ENCODE results near the gene ZNF479. TPM values are rescaled to one million over a fixed set of nuclear protein-coding genes. Genes with fewer than 3 reads are reported as not detected.
"Not testable (repeated sequence)": the region's sequence is repeated elsewhere in the genome, so short reads cannot be mapped to it uniquely, and the experiment has no call there.

The ZNF479 gene
- total RNA-seq, 2 donors from 2014 or later: 1.3 TPM; not detected in 1

- no peaks in the 10 kb centered on the region for H3K27me3 ChIP-seq (replicated peaks; ENCODE audit: insufficient read depth)
- no peak for DNase-seq (ENCODE audit: low spot score)
- intact Hi-C loops (cut with DNase I): no loop called here
- no peak overlapping the region for H3K27ac ChIP-seq
- TF ChIP-seq POLR2AphosphoS5 (IDR thresholded peaks at IDR 0.05): no peak
- no peak for TF ChIP-seq CTCF (IDR thresholded peaks at IDR 0.05)
- no peak for TF ChIP-seq POLR2A (IDR thresholded peaks at IDR 0.05)
- H3K9me3 ChIP-seq: no peaks in the 10 kb centered on the region
- 84% methylated on average over 21 of the region's 21 CpGs for WGBS
- no peak overlapping the region for H3K4me3 ChIP-seq
- no peaks in the 10 kb centered on the region for H3K36me3 ChIP-seq
- H3K4me1 ChIP-seq (replicated peaks): no peaks in the 10 kb centered on the region
Observed at GRCh38 chr7:57177856-57178767, 45.9 kb upstream of the ZNF479 start.

GRCh38 chr7:57176928-57177635 is 44.8 kb upstream of the ZNF479 start:
- no peaks in the 10 kb centered on the region for H3K4me1 ChIP-seq (replicated peaks)
- H3K27me3 ChIP-seq (replicated peaks; ENCODE audit: insufficient read depth): no peaks in the 10 kb centered on the region
- H3K9me3 ChIP-seq: no peaks in the 10 kb centered on the region
- DNase-seq (ENCODE audit: low spot score): no peak
- TF ChIP-seq POLR2AphosphoS5 (IDR thresholded peaks at IDR 0.05) (no peak), POLR2A (IDR thresholded peaks at IDR 0.05) (no peak), CTCF (IDR thresholded peaks at IDR 0.05) (no peak)
- WGBS: 87% methylated on average over 14 of the region's 14 CpGs
- no peaks in the 10 kb centered on the region for H3K36me3 ChIP-seq
- no peak overlapping the region for H3K27ac ChIP-seq
- no peak overlapping the region for H3K4me3 ChIP-seq
- intact Hi-C loops (cut with DNase I): no loop called here

GRCh38 chr7:57165285-57165899 is 33.2 kb upstream of the ZNF479 start:
- 81% methylated on average over 7 of the region's 7 CpGs for WGBS
- no peak for TF ChIP-seq CTCF (IDR thresholded peaks at IDR 0.05)
- no peak for TF ChIP-seq POLR2A (IDR thresholded peaks at IDR 0.05)
- no peak for TF ChIP-seq POLR2AphosphoS5 (IDR thresholded peaks at IDR 0.05)
- H3K27me3 ChIP-seq (replicated peaks; ENCODE audit: insufficient read depth): no peaks in the 10 kb centered on the region
- H3K36me3 ChIP-seq: no peaks in the 10 kb centered on the region
- no peak overlapping the region for H3K4me3 ChIP-seq
- DNase-seq (ENCODE audit: low spot score): no peak
- no peaks in the 10 kb centered on the region for H3K9me3 ChIP-seq
- no peak overlapping the region for H3K27ac ChIP-seq
- no peaks in the 10 kb centered on the region for H3K4me1 ChIP-seq (replicated peaks)
- intact Hi-C loops (cut with DNase I): no loop called here

GRCh38 chr7:57120123-57120784 is 12.0 kb downstream of the ZNF479 start:
- H3K27ac ChIP-seq; H3K9me3 ChIP-seq; H3K36me3 ChIP-seq; DNase-seq (ENCODE audit: low spot score); H3K4me1 ChIP-seq (replicated peaks); H3K4me3 ChIP-seq; intact Hi-C loops (cut with DNase I); H3K27me3 ChIP-seq (replicated peaks; ENCODE audit: insufficient read depth): not testable (repeated sequence)
- WGBS: 78% methylated on average over 5 of the region's 5 CpGs

Data from prostate gland (tissue), 2 donors.